Neural progenitor cell (in vitro differentiated cells): ENCODE results near the gene KRT3.

Experiments used
- EZH2 ChIP-seq: fragments of 200-600 bp; sonication (generic); IDR thresholded peaks from 2 replicates; pipeline ENCODE4 v1.6.1; 2017; ENCODE audit warnings: antibody characterized with exemption, mild to moderate bottlenecking, moderate library complexity
- TF ChIP-seq, protein P1 (sequence below): fragments of 200-600 bp; sonication (generic); IDR thresholded peaks from 2 replicates; pipeline ENCODE4 v1.5.1; 2017; ENCODE audit warnings: antibody characterized with exemption, mild to moderate bottlenecking

DNA sequence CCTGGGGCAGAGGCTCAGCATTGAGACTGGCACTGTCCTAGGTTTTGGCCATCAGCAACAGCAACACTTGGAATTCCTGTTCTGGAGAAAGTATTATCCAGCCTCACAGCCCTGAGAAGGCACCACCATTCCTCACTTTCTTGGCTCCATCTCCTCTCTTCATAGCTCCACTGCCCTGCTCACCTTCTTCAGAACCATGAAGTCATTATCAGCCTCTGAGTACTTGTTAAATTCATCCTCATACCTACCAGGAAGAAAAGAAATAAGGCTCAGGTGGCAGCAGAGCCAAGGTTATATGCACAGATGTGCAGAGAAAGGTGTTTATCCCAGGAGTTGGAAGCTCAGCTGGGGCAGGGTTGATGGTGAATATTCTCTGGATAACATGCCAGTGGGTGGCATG lies 44.1 kb downstream of the KRT3 start:
- TF ChIP-seq, protein P1, sequence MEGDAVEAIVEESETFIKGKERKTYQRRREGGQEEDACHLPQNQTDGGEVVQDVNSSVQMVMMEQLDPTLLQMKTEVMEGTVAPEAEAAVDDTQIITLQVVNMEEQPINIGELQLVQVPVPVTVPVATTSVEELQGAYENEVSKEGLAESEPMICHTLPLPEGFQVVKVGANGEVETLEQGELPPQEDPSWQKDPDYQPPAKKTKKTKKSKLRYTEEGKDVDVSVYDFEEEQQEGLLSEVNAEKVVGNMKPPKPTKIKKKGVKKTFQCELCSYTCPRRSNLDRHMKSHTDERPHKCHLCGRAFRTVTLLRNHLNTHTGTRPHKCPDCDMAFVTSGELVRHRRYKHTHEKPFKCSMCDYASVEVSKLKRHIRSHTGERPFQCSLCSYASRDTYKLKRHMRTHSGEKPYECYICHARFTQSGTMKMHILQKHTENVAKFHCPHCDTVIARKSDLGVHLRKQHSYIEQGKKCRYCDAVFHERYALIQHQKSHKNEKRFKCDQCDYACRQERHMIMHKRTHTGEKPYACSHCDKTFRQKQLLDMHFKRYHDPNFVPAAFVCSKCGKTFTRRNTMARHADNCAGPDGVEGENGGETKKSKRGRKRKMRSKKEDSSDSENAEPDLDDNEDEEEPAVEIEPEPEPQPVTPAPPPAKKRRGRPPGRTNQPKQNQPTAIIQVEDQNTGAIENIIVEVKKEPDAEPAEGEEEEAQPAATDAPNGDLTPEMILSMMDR = no peak
- no peak for TF ChIP-seq EZH2
